Measurements from ENCODE around the gene SPEN.
A peak's percentile ranks its signal among the peaks of the same experiment; 100 is the strongest.
"Not testable (repeated sequence)": the region's sequence is repeated elsewhere in the genome, so short reads cannot be mapped to it uniquely, and the experiment has no call there.

SPEN gene

DNA sequence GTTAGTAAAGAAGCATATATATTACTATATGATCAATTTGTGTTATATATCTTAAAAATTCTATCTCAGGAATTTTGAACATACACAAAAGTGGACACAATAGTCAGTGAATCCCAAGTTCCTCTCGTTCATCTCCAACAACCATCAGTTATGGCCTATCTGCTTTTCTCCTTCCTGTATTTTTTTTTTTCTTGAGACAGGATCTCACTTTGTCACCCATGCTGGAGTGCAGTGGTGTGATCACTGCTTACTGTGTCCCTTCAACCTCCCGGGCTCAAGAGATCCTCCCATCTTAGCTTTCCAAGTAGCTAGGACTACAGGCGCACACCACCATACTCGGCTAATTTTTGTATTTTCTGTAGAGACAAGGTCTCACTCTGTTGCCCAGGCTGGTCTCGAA lies 9.4 kb downstream of the SPEN start:
- DNase-seq: no peak

DNA sequence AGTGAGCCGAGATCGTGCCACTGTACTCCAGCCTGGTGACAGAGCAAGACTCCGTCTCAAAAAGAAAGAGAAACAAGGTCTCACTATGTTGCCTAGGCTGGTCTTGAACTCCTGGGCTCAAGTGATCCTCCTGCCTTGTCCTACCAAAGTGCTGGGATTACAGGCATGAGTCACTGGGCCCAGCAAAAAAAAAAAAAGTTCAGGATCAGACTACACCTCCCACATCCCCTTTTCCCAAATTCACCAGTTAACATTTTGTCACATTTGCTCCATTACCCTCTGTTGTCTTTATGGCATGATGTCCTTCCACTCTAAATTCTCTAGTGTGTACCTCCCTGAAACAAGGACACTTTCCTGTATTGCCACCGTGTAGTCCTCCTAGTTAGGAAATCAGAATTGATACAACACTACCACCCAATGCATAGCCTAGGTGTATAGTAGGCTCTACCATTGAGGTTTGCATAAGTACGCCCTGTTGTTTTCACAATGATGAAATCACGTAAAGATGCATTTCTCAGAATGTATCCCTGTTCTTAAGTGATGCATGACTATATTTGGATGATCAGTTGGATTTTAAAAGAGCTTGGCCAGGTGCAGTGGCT lies 10.7 kb downstream of the SPEN start:
- no peak for DNase-seq

DNA sequence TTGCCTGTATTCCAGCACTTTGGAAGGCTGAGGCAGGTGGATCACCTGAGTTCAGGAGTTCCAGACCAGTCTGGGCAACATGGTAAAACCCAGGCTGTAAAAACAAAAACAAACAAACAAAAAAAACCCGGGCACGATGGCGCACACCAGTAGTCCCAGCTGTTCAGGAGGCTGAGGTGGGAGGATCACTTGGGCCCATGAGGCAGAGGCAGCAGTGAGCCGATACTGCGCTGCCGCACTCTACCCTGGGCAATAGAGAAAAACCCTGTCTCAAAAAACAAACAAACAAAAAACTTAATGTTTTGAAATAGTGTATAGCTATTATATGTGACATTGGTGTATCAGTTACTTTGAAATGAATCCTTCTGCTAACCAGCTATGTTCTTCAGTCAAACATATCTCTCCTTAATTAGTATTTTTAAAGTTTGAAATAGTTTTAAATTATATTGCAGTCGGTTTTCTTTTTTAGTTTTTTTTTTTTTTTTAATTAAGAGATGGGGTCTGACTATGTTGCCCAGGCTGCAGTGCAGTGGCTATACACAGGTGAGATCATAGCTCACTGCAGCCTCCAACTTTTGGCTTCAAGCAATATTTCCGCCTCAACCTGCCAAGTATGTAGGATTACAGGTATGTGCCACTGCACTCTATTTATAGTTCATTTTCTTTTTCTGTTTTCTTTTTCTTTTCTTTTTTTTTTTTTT lies 11.3 kb downstream of the SPEN start:
- no peak for DNase-seq

DNA sequence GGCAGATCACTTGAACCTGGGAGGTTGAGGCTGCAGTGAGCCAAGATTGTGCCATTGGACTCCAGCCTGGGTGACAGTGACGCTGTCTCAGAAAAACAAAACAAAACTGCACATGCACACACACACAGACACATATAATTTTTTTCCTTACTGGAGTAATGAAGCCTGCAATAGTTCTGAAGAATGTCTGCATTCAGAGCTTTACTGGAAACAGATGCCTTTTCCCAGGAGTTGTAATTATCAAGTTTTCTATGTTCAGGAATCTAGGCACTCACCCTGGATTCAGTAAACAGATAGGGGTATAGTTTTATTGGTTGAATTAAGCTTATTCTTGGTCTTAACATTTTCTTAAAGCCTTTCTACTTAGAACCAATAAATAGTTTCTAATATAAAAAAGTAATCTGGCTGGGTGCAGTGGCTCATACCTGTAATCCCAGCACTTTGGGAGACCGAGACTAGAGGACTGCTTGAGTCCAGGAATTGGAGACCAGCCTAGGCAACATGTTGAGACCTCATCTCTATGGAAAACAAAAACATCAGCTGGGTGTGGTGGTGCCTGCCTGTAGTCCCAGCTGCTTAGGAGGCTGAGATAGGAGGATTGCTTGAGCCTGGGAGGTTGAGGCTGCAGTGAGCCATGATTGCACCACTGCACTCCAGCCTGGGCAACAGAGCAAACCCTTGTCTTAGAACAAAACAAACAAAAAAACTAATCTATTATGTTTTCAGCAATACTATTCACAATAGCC lies 15.8 kb downstream of the SPEN start:
- no peak for DNase-seq

DNA sequence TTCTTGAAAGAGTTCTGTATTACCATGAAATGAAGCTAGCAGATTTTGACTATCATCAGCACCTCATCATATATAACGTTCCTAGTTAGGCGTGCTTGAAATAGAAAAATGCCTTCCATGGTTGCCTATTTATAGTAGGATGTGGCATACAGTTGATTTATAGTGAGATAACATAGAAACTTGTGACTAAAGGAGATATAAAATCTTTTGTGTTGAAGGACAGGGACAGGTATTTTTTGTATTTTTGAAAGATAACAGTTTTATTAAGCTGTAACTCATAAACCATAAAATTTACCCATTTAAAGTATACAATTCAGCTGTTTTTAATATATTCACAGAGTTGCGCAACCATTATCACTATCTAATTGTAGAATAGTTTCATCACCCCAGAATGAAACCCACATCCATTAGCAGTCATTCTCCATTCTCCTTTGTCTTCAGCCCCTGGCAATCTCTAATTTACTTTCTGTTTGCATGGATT lies 19.3 kb downstream of the SPEN start:
- no peak for DNase-seq

DNA sequence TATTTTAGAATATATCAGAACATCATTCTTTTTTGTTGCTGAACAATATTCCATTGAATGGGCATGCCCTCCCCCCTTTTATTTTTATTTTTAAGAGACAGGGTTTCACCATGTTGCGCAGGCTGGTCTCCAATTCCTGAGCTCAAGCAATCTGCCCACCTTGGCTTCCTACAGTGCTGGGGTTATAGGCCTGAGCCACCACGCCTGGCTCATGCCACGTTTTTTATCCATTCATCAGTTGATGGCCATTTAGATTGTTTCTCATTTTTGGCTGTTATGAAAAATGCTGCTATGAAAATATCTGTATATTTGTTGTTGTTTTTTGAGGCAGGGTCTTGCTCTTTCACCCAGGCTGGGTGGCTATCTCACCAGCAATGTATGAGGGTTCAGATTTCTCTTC lies 19.8 kb downstream of the SPEN start:
- no peak for DNase-seq

DNA sequence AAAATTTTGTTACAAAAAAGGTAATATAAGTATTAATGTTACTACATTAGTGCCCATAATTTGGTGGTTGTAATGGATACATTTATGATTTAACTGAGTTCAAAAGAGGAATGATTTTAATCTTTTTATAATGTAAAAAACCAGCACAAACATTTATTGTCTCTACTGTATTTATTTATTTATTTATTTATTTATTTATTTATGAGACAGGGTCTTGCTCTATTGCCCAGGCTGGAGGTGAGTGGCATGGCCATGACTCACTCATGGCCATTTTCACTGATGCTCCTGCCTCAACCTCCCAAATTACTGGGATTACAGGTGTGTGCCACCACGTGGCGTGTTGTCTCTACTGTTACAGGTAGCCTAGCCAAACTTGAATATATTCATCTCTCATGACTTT lies 21.9 kb downstream of the SPEN start:
- DNase-seq: no peak

DNA sequence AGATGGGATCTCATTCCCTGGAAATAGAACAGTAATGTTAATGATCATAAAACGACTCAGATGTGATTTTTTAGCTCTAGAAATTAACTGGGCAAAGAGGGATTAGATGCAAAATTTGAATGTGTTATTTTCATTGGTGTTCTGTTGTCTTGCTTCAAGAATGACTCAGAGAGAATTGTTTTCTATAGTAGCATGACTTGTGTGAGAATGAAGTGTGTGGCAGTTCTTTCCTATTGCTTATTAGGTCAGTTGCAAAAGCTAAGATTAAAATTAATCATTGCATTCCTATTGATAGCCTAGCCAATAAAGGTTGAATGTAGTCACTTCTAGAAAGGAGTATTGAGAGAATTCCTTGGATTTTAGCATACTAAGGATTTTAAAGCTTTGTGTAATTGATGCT lies 22.9 kb downstream of the SPEN start:
- peak; percentile 37 for DNase-seq

DNA sequence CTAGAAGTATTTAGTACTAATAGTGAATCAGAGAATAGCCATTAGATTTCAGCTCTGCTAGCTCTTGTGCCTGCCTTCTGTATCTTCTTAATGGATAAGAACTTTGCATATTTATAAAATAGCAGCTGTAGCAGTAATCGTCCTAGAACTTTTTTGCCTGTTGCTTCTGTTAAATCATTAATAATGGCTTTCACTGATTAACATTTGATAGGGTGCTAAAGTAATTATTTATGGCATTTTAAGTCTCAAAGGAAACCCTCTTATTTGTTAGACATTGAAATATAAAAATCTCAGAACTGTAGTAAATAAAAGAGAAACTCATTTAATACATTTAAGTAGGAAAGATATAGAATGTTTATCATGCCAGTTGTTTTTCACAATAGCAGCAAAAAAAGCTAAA lies 27.0 kb downstream of the SPEN start:
- no peak for DNase-seq

DNA sequence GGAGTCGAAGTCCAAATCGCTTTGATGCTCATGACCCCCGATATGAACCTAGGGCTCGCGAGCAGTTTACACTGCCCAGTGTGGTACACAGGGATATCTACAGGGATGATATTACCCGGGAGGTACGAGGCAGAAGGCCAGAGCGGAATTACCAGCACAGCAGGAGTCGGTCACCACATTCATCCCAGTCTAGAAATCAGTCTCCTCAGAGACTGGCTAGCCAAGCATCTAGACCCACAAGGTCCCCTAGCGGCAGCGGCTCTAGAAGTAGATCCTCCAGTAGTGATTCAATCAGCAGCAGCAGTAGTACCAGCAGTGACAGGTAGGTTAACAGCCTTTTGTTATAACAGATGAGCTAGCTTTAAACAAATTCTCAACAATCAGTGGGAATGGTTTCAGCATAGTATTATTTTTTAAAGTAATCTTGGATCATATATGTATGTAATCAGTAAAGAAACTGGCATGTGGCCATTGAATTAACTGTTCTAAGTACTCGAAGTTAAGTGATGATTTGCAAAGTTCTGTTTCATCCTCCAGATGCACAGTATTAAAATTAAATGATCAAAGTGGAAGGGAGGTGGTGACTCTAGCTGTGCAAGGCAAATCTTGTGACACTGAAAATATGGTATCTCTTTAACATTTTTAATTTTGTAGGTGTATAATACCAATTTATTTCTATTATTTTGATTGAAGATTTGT lies 29.0 kb downstream of the SPEN start:
- DNase-seq: no peak

DNA sequence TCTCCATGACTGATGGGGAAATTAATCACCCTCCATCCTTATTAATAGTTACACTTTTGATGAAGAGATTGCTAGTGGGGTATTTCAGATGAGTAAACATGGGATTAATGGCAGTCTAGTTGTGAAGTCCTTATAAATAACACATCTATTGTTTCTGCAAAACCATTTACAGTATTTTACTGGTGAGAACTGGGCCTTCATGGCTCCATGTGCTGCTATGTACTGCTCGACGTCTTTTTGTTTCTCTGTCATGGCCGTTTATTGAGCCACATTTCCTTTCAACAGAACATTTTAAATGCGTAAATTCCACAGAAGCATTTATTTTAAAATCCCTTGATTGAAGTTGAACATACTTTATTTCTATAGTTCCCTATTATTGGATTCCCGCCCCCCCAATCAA lies 34.5 kb downstream of the SPEN start:
- DNase-seq: no peak

DNA sequence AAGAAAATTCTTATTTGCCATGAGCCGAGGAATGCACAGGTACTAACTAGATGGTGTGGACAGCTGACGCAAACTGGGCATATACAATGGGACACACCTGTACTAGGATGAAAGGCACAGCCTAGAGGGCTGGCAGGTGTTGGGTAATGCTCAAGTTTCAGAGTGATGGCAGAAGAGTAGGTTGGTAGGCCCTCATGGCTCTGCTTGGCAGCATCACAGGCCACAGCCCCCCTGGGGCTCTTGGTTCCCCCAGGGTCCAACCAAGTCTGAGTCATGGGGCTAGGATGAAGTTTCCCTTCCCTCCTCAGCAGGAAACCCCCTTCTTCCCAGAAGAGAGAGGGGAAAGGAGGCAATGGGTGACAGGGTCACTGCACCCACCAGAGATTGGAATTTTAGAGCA lies 35.2 kb downstream of the SPEN start:
- no peak for DNase-seq

DNA sequence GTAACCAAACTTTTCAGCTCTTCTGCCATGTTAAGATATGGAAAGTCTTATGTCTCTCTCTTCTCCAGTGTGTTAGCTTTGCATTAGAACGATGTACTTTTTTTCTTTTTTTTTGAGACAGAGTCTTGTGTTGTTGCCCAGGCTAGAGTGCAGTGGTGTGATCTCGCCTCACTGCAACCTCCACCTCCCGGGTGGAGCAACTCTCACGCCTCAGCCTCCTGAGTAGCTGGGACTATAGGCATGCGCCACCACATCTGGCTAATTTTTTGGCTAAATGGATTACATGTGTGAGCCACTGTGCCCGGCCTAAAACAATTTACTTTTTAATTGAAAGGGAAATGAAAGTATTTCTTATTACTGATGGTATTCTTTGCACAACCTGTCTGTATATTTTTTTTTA lies 35.8 kb downstream of the SPEN start:
- no peak for DNase-seq

DNA sequence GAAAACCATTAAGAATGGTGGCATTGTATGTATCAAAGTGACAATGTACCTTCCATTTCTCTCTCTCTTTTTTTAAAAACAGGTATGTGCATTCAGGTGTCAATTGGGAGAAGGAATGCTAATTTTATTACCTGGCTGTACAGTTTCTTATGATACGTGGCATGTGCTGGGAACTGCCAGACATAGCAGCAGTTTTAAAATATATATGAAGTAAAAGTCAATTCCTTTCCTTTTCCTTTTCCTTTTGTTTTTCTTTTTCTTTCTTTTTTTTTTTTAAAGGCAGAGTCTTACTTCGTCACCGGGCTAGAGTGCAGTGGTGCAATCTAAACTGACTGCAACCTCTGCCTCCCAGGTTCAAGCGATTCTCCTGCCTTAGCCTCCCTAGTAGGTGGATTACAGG lies 37.0 kb downstream of the SPEN start:
- no peak for DNase-seq

DNA sequence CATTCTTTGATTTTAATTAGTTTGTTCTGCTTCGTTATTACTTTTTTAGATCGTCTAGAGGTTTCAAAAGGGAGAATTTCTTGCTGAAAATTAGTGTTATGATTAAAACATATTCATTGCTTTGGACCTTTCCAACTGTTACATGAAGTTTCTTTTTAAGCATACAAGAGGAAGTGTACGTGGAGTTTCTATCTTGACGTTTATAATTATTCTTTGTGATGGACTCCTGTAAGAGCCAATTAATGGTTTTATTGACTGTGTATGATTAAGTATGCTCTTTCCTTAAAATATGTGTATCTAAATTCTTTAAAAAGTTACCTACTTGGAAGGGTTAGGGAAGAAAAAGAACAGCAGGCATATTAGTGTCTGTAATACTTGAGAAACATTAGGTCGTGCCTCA lies 37.8 kb downstream of the SPEN start:
- DNase-seq: no peak

DNA sequence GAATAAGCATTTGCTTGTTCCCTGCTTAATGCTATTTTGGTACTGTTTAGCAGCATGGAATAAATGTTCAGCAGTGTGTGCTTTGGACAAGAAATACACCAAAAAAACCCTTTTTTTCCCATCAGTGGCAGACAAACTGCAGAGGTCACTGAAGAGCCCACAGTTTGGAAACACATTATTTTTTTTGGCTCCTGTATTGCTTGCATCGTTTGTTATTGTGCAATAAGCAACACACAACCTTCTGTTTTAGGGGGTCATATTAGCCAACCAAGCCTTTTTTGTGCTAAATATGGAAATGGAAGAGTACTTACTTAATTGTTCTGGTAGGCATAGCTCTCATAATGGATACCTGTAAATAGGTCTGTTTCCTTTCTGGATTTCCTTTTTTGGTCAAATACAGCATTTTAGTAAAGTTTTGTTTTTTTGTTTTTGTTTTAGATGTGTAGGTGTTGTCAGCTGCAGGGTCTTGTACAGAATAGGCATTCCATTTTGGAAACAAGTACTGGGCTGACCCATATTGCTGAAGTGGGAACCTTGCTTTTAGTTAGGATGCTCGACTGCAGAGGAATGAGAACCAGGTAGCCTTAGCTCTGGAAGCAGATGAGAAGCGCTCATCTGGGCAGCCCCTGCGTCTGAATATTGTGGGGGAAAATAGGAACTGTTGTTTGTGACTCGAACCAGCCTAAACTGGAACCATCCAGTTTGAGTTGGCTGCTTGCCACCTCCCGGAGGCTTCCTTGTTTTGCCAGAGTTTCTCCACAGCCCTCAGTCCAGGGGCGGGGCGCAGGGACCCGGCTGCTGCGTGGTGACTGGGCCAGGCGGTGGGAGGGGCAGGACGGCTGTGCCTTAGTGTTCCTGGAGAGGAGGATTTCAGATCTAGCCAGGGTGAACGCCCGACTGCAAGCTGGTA lies 38.4 kb downstream of the SPEN start:
- peak; percentile 89 for DNase-seq

DNA sequence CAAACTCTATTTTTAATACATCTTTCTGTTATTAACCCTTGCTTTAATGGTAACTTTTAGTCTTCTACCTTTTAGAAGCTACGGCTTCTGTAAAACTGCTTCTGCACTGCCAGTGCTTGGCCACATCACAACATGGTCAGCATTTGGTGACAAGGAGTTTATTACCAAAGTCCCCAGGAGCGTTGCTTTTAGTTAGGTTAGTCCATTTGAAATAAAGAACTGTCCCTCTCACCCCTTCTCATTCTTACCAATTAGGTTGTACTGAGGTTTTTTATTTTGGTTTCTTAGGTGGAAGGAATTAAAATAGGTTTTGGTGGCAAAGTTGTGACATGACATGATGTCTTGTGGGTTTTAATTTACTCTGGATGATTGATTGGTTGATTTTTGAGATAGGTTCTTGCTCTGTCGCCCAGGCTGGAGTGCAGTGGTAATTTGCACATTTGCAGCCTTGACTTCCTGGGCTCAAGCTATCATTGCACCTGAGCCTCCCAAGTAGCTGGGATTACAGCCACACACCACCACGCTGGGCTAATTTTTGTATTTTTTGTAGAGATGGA lies 39.2 kb downstream of the SPEN start:
- no peak for DNase-seq

DNA sequence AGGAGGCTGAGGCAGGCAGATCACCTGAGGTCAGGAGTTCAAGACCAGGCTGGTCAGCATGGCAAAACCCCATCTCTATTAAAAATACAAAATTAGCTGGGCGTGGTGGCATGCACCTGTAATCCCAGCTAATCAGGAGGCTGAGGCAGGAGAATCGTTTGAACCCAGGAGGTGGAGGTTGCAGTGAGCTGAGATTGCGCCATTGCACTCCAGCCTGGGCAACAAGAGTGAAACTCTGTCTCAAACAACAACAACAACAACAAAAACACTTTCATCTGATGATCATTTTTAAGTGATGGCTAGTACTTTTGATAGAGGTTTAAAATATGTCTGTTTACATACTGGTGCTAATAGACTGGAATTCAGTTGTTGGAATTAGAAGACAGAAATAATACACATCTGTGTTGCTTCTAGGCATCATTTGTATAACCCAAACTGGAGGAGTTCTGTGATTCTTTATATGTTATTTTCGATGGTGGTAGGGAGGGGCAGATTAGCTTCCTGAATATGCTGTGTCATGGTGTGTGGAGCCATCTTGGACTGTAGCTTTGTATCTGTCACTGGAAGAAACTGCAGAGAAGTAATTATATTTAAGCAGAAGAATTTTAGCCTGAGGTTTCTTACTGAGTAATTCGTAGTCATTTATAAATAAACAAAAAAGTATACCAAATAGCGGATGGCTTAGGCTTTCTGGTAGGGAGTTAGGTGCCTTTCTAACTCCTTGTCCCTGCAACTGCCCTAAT lies 45.5 kb downstream of the SPEN start:
- peak; percentile 69 for DNase-seq

DNA sequence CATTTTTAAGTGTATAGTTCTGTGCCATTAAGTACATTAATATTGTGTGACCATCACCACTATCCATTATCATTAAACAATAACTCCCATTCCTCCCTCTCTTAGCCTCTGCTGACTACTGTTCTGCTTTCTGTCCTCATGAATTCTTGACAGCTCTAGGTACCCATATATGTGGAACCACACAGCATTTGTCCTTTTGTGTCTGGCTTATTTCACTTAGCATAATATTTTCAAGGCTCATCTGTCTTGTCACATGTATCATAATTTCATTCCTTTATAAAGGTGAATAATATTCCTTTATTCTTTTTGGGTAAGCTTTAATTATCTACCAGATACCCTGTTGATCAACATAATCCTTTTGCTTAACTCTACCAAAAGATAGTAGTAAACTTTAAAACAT lies 47.7 kb downstream of the SPEN start:
- no peak for DNase-seq

DNA sequence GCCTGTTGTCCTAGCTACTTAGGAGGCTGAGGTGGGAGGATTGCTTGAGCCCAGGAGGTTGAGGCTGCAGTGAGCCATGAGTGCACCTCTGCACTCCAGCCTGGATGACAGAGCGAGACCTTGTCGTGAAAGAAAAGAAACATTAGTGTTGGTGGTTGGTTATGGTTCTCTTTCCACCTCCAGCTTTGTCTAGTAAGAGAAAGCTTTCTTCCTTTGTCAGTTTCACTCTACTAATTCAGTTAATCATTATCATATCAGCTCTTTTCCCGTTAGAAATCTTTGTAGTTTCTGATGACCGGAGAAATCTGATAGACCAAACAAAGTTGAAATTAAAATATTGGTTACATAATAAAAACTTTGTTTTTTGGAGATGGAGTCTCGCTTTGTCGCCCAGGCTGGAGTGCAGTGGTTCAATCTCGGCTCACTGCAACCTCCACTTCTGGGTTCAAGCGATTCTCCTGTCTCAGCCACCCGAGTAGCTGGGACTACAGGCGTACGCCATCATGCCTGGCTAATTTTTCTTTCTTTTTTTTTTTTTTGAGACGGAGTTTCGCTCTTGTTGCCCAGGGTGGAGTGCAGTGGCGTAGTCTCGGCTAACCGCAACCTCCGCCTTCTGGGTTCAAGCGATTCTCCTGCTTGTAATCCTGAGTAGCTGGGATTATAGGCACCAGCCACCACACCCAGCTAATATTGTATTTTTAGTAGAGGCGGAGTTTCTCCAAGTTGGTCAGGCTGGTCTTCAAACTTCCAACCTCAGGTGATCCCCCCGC lies 49.5 kb downstream of the SPEN start:
- not testable (repeated sequence) for DNase-seq

DNA sequence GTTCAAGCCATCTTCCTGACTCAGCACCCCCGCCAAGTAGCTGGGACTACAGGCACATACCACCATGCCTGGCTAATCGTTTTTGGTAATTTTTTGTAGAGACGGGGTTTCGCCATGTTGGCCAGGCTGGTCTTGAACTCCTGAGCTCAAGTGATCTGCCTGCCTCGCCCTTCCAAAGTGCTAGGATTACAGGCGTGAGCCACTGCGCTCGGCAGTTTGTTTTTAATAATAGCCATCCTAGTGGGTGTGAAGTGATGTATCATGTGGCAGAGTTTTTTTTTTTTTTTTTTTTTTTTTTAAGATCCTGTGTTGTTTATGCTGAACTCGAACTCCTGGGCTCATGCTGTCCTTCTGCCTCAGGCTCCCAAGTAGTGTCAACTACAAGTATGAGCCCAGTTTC lies 51.8 kb downstream of the SPEN start:
- DNase-seq: no peak

Measured in HCEC 1CT (cell line).